PC-3 (cell line): ENCODE results near the gene GALNT10.

Source experiments
- EZH2 ChIP-seq: fragments of 300-600 bp; sonication (generic); IDR thresholded peaks from one replicate; pipeline ENCODE4 v1.6.1; 2017; ENCODE audit warnings: antibody characterized with exemption, mild to moderate bottlenecking, low read length; ENCODE audit not compliant: unreplicated experiment
- TF ChIP-seq, protein P1 (sequence below): fragments of 300-600 bp; sonication (generic); conservative IDR thresholded peaks from 2 replicates; pipeline ENCODE4 v1.5.1; 2017; ENCODE audit warnings: antibody characterized with exemption, low read depth, mild to moderate bottlenecking, low read length

DNA sequence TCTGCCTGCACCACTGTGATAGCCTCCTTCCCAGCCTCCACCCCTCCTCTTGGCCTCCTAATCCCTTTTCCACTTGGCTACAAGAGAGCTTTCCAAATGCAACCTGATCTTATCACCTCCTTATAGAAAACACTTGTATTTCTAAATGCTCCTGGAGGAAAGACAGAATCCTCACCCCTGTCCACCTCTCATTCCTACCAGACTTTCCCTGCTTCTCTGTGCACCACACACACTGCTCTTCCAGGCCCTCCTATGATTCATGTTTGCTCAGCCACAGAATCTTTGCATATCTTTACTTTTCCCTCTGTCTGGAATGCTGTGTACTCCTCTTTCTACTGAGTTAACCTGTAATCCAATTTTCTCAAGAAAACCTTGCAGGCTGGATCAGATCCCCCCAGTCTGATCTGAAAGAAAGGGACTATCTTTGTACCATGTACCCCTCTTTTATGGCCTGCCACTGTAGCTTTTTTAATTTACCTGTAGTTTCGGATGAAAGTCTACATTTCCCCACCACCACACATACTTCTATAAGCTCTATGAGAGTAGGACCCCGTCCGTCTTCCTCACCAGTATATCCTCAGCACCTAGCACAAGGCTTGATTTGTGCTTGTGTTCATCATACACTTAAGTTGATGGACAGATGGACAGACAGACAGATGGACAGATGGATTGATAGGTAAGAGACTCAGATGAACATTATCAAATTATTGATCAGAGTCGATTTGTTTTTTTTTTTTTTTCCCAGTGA, 95.3 kb downstream of the GALNT10 start:
- TF ChIP-seq, protein P1, sequence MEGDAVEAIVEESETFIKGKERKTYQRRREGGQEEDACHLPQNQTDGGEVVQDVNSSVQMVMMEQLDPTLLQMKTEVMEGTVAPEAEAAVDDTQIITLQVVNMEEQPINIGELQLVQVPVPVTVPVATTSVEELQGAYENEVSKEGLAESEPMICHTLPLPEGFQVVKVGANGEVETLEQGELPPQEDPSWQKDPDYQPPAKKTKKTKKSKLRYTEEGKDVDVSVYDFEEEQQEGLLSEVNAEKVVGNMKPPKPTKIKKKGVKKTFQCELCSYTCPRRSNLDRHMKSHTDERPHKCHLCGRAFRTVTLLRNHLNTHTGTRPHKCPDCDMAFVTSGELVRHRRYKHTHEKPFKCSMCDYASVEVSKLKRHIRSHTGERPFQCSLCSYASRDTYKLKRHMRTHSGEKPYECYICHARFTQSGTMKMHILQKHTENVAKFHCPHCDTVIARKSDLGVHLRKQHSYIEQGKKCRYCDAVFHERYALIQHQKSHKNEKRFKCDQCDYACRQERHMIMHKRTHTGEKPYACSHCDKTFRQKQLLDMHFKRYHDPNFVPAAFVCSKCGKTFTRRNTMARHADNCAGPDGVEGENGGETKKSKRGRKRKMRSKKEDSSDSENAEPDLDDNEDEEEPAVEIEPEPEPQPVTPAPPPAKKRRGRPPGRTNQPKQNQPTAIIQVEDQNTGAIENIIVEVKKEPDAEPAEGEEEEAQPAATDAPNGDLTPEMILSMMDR, result no peak
- no peak for TF ChIP-seq EZH2
